ENCODE results near the gene ABITRAM. TPM values are rescaled to one million over a fixed set of nuclear protein-coding genes. Genes with fewer than 3 reads are reported as not detected.
"Not testable (repeated sequence)": the region's sequence is repeated elsewhere in the genome, so short reads cannot be mapped to it uniquely, and the experiment has no call there.

ABITRAM gene
- total RNA-seq (1 to 10 TPM; 9.2 TPM), polyA plus RNA-seq (10 to 100 TPM; 13.1 to 14.5 (median 13.9) TPM), total RNA-seq (3.4 to 17.7 (median 13.5) reads per million in 6 experiments)

- ATAC-seq = peak; percentile 78 to 79
- H3K36me3 Mint-ChIP-seq = peaks cover 0 to 27% (median 4%) of the 10 kb centered on the region in 3 donors
- H3K27me3 Mint-ChIP-seq = no peaks in the 10 kb centered on the region
- peaks cover 0 to 2% (median 0%) of the 10 kb centered on the region in 9 donors for H3K9me3 Mint-ChIP-seq
- H3K4me1 Mint-ChIP-seq = peaks cover 19 to 47% (median 42%) of the 10 kb centered on the region in 4 donors
- peak within 1 kb of the TSS; percentile 97 to 100 (median 98) for H3K4me3 Mint-ChIP-seq
- DNase-seq = peak in 9 of 10 donors; percentile 72 to 88 (median 77)
- H3K27ac Mint-ChIP-seq = peak within 1 kb of the TSS; percentile 94 to 99 (median 98)
- POLR2A ChIA-PET = interaction anchor here (1.3 kb wide), 1 partner anchor 185 kb away, joined by 9 read pairs; the partner anchor contains the start of gene TMEM245
Measured at GRCh38 chr9:108934323-108934893, at the start of gene ABITRAM. ABITRAM (plus strand) TSS chr9:108934400; CDS start chr9:108934487, 87 bp downstream.

- no peak overlapping the region for H3K4me3 Mint-ChIP-seq
Measured at GRCh38 chr9:108884701-108885100, 49.5 kb upstream of the ABITRAM start.

GRCh38 chr9:108885643-108886348 is 48.4 kb upstream of the ABITRAM start:
- ATAC-seq (peak in 1 of 2 donors; percentile 20), DNase-seq (no peak)
- POLR2A ChIA-PET = no interaction called here

More at GRCh38 chr9:108884701-108885100, 49.5 kb upstream of the ABITRAM start:
- H3K36me3 Mint-ChIP-seq = peaks cover 4 to 86% (median 23%) of the 10 kb centered on the region in 3 donors
- DNase-seq (no peak), ATAC-seq (no peak)
- H3K4me1 Mint-ChIP-seq = peaks cover 2 to 10% (median 6%) of the 10 kb centered on the region in 4 donors
- H3K9me3 Mint-ChIP-seq = no peaks in the 10 kb centered on the region
- H3K27ac Mint-ChIP-seq = peak overlapping the region in 1 of 10 donors; percentile 41
- H3K27me3 Mint-ChIP-seq = no peaks in the 10 kb centered on the region
- POLR2A ChIA-PET = no interaction called here

GRCh38 chr9:108886594-108887271 is 47.5 kb upstream of the ABITRAM start:
- H3K4me1 Mint-ChIP-seq, DNase-seq, POLR2A ChIA-PET, H3K27me3 Mint-ChIP-seq, ATAC-seq, H3K27ac Mint-ChIP-seq, H3K4me3 Mint-ChIP-seq, H3K9me3 Mint-ChIP-seq: not testable (repeated sequence)
- peaks cover 12 to 88% (median 33%) of the 10 kb centered on the region in 3 donors for H3K36me3 Mint-ChIP-seq

More at GRCh38 chr9:108885643-108886348, 48.4 kb upstream of the ABITRAM start:
- H3K27ac Mint-ChIP-seq = peak overlapping the region in 3 of 10 donors; percentile 4 to 80 (median 18)
- no peaks in the 10 kb centered on the region for H3K9me3 Mint-ChIP-seq
- peaks cover 2 to 10% (median 6%) of the 10 kb centered on the region in 4 donors for H3K4me1 Mint-ChIP-seq
- H3K4me3 Mint-ChIP-seq = no peak overlapping the region
- H3K36me3 Mint-ChIP-seq = peaks cover 8 to 86% (median 28%) of the 10 kb centered on the region in 3 donors
- no peaks in the 10 kb centered on the region for H3K27me3 Mint-ChIP-seq

GRCh38 chr9:108889649-108890067 is 44.5 kb upstream of the ABITRAM start:
- no peak for ATAC-seq

GRCh38 chr9:108894225-108894997 is 39.8 kb upstream of the ABITRAM start:
- no peak for ATAC-seq
- H3K4me1 Mint-ChIP-seq = peaks cover 0 to 2% (median 0%) of the 10 kb centered on the region in 4 donors
- H3K9me3 Mint-ChIP-seq = no peaks in the 10 kb centered on the region
- DNase-seq = no peak
- POLR2A ChIA-PET = no interaction called here
- H3K27me3 Mint-ChIP-seq = no peaks in the 10 kb centered on the region
- H3K27ac Mint-ChIP-seq = no peak overlapping the region
- H3K4me3 Mint-ChIP-seq = no peak overlapping the region
- H3K36me3 Mint-ChIP-seq = peaks cover 28 to 98% (median 62%) of the 10 kb centered on the region in 3 donors

More at GRCh38 chr9:108889649-108890067, 44.5 kb upstream of the ABITRAM start:
- POLR2A ChIA-PET = no interaction called here
- DNase-seq = no peak
- Mint-ChIP-seq H3K36me3 (peaks cover 20 to 89% (median 49%) of the 10 kb centered on the region in 3 donors), H3K27ac (peak overlapping the region in 1 of 10 donors; percentile 26), H3K4me3 (no peak overlapping the region), H3K4me1 (peaks cover 5 to 10% (median 6%) of the 10 kb centered on the region in 4 donors), H3K9me3 (no peaks in the 10 kb centered on the region), H3K27me3 (no peaks in the 10 kb centered on the region)

- POLR2A ChIA-PET = no interaction called here
- H3K4me1 Mint-ChIP-seq = peaks cover 0 to 2% (median 0%) of the 10 kb centered on the region in 4 donors
- no peak overlapping the region for H3K27ac Mint-ChIP-seq
- H3K9me3 Mint-ChIP-seq = no peaks in the 10 kb centered on the region
- peaks cover 12 to 98% (median 48%) of the 10 kb centered on the region in 3 donors for H3K36me3 Mint-ChIP-seq
- H3K27me3 Mint-ChIP-seq = no peaks in the 10 kb centered on the region
- ATAC-seq (no peak), DNase-seq (no peak)
- no peak overlapping the region for H3K4me3 Mint-ChIP-seq
Measured at GRCh38 chr9:108897324-108898096, 36.7 kb upstream of the ABITRAM start.

GRCh38 chr9:108899023-108899695 is 35.0 kb upstream of the ABITRAM start:
- H3K4me3 Mint-ChIP-seq, POLR2A ChIA-PET, H3K27ac Mint-ChIP-seq, DNase-seq, ATAC-seq, H3K9me3 Mint-ChIP-seq, H3K27me3 Mint-ChIP-seq, H3K4me1 Mint-ChIP-seq: not testable (repeated sequence)
- H3K36me3 Mint-ChIP-seq = peaks cover 18 to 100% (median 51%) of the 10 kb centered on the region in 3 donors

GRCh38 chr9:108900176-108900575 is 34.0 kb upstream of the ABITRAM start:
- no peaks in the 10 kb centered on the region for H3K9me3 Mint-ChIP-seq
- no peaks in the 10 kb centered on the region for H3K27me3 Mint-ChIP-seq
- peaks cover 0 to 2% (median 0%) of the 10 kb centered on the region in 4 donors for H3K4me1 Mint-ChIP-seq
- H3K36me3 Mint-ChIP-seq = peaks cover 17 to 99% (median 45%) of the 10 kb centered on the region in 3 donors
- no peak overlapping the region for H3K4me3 Mint-ChIP-seq
- POLR2A ChIA-PET = no interaction called here
- ATAC-seq = no peak
- peak overlapping the region in 3 of 10 donors; percentile 5 to 48 (median 44) for H3K27ac Mint-ChIP-seq
- DNase-seq = no peak

- no peaks in the 10 kb centered on the region for H3K9me3 Mint-ChIP-seq
- no peak for ATAC-seq
- no peak overlapping the region for H3K4me3 Mint-ChIP-seq
- peaks cover 0 to 4% (median under 1%) of the 10 kb centered on the region in 4 donors for H3K4me1 Mint-ChIP-seq
- H3K36me3 Mint-ChIP-seq = peaks cover 21 to 98% (median 33%) of the 10 kb centered on the region in 3 donors
- no peaks in the 10 kb centered on the region for H3K27me3 Mint-ChIP-seq
- peak overlapping the region in 1 of 10 donors; percentile 41 for H3K27ac Mint-ChIP-seq
- POLR2A ChIA-PET = no interaction called here
- no peak for DNase-seq
Measured at GRCh38 chr9:108903420-108904103, 30.6 kb upstream of the ABITRAM start.

- Mint-ChIP-seq H3K4me3 (no peak overlapping the region), H3K27ac (no peak overlapping the region), H3K4me1 (peaks cover 0 to 5% (median under 1%) of the 10 kb centered on the region in 4 donors), H3K9me3 (no peaks in the 10 kb centered on the region), H3K36me3 (peaks cover 21 to 98% (median 36%) of the 10 kb centered on the region in 3 donors), H3K27me3 (no peaks in the 10 kb centered on the region)
- DNase-seq = no peak
- ATAC-seq = no peak
- POLR2A ChIA-PET = no interaction called here
Measured at GRCh38 chr9:108904161-108904560, 30.0 kb upstream of the ABITRAM start.
